HL-60 (cell line): Measurements from ENCODE around the gene CALML3.

Experiments
- DNase-seq, 2 experiments: peaks; one replicate each; pipeline ENCODE4 v3.0.0-alpha.2; 2010 to 2020; ENCODE audit warnings: low read depth in 1 of 2, low spot score in 1 of 2
- H3K27ac ChIP-seq: fragments of 250-450 bp; sonication (Bioruptor Pico); replicated peaks from 2 replicates; pipeline ENCODE4 v1.5.1; 2020; ENCODE audit warnings: mild to moderate bottlenecking, moderate library complexity
- H3K27me3 ChIP-seq: fragments of 250-450 bp; sonication (Bioruptor Pico); 2 replicates; pipeline ENCODE4 v1.5.1; 2021; ENCODE audit warnings: mild to moderate bottlenecking, moderate library complexity; ENCODE audit not compliant: insufficient read depth, poor library complexity, severe bottlenecking
- H3K4me3 ChIP-seq: replicated peaks from 2 replicates; pipeline ENCODE4 v1.5.1; 2011; ENCODE audit warnings: mild to moderate bottlenecking, control low read depth, low read length; ENCODE audit not compliant: insufficient read depth
- GABPA ChIP-seq: IDR thresholded peaks from 2 replicates; pipeline ENCODE4 v1.6.1; 2012; ENCODE audit warnings: low read depth
- POLR2AphosphoS5 ChIP-seq: IDR thresholded peaks from 2 replicates; pipeline ENCODE4 v1.6.1; 2012; ENCODE audit warnings: low read depth
- SPI1 ChIP-seq: IDR thresholded peaks from 2 replicates; pipeline ENCODE4 v1.6.1; 2012; ENCODE audit warnings: low read depth, mild to moderate bottlenecking, borderline replicate concordance
- TF ChIP-seq, protein P1 (sequence below): IDR thresholded peaks from one replicate; pipeline ENCODE4 v1.5.1; 2011; ENCODE audit warnings: low read length, control low read depth, inconsistent platforms; ENCODE audit not compliant: insufficient read depth
- TF ChIP-seq, protein P2 (sequence below): IDR thresholded peaks from 2 replicates; pipeline ENCODE4 v1.6.1; 2012; ENCODE audit warnings: low read depth; ENCODE audit not compliant: insufficient replicate concordance

The CALML3 gene

DNA sequence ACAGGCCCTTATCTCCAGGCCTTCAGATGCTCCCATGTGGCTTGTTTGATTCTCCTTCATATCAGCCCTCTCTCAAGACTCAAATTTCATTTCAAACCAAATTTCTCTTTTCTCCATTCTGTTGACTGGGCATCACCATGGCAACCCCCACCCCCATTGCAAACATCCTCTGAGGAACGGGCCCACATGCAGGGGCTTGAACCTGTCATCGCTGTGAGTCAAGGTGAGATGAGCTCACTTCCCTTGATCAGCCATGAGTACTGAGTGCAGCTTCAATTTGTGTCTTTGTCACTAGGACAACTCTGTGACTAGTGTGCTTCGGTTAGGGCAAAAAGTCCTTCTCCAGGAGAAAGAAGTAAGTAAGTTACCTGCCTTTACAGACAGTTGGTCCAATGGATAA, 41.9 kb downstream of the CALML3 start:
- TF ChIP-seq SPI1 (no peak), GABPA (no peak)
- DNase-seq, result no peak
- Histone ChIP-seq H3K27me3 (no peaks in the 10 kb centered on the region), H3K4me3 (no peak overlapping the region), H3K27ac (no peak overlapping the region)

DNA sequence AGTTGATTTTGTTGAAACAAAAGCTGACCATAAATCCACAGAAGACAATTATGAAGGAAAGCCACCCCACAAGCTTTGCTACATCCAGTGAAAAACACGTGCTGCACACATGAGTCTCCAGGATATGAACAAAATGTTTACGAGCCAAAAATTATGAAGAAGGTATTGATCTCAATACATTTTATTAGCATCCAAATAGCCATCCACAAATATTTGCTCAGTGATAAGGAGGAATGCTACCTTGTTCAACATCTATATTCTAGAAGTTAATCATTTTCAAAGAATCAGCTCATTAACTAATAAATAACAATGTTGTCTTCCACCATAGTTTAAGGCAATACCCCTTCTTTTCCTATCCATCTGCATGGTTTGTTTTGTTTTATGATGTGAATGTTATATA, 42.7 kb downstream of the CALML3 start:
- no peaks in the 10 kb centered on the region for H3K27me3 ChIP-seq
- no peak overlapping the region for H3K27ac ChIP-seq
- no peak for DNase-seq
- TF ChIP-seq, protein P1, sequence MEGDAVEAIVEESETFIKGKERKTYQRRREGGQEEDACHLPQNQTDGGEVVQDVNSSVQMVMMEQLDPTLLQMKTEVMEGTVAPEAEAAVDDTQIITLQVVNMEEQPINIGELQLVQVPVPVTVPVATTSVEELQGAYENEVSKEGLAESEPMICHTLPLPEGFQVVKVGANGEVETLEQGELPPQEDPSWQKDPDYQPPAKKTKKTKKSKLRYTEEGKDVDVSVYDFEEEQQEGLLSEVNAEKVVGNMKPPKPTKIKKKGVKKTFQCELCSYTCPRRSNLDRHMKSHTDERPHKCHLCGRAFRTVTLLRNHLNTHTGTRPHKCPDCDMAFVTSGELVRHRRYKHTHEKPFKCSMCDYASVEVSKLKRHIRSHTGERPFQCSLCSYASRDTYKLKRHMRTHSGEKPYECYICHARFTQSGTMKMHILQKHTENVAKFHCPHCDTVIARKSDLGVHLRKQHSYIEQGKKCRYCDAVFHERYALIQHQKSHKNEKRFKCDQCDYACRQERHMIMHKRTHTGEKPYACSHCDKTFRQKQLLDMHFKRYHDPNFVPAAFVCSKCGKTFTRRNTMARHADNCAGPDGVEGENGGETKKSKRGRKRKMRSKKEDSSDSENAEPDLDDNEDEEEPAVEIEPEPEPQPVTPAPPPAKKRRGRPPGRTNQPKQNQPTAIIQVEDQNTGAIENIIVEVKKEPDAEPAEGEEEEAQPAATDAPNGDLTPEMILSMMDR, result no peak
- TF ChIP-seq, protein P2, sequence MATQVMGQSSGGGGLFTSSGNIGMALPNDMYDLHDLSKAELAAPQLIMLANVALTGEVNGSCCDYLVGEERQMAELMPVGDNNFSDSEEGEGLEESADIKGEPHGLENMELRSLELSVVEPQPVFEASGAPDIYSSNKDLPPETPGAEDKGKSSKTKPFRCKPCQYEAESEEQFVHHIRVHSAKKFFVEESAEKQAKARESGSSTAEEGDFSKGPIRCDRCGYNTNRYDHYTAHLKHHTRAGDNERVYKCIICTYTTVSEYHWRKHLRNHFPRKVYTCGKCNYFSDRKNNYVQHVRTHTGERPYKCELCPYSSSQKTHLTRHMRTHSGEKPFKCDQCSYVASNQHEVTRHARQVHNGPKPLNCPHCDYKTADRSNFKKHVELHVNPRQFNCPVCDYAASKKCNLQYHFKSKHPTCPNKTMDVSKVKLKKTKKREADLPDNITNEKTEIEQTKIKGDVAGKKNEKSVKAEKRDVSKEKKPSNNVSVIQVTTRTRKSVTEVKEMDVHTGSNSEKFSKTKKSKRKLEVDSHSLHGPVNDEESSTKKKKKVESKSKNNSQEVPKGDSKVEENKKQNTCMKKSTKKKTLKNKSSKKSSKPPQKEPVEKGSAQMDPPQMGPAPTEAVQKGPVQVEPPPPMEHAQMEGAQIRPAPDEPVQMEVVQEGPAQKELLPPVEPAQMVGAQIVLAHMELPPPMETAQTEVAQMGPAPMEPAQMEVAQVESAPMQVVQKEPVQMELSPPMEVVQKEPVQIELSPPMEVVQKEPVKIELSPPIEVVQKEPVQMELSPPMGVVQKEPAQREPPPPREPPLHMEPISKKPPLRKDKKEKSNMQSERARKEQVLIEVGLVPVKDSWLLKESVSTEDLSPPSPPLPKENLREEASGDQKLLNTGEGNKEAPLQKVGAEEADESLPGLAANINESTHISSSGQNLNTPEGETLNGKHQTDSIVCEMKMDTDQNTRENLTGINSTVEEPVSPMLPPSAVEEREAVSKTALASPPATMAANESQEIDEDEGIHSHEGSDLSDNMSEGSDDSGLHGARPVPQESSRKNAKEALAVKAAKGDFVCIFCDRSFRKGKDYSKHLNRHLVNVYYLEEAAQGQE, result no peak
- TF ChIP-seq SPI1 (no peak), POLR2AphosphoS5 (no peak), GABPA (no peak)
- H3K4me3 ChIP-seq, result no peak overlapping the region

DNA sequence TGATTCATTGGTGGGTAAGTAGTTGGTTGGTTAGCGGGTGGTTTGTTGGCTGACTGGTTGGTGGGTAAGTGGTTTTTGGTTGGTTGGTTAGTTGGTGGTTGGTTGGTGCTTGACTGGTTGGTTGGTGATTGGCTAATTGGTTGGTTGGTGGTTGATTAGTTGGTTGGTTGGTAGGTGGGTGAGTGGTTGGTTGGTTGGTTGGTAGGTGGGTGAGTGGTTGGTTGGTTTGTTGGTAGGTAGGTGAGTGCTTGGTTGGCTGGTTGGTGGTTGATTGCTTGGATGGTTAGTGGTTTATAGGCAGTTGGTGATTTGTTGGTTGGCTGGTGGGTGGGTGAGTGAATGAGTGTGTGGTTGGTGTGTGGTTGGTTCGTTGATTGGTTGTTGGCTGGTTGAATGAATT, 44.2 kb downstream of the CALML3 start:
- Histone ChIP-seq H3K27ac (no peak overlapping the region), H3K4me3 (no peak overlapping the region), H3K27me3 (no peaks in the 10 kb centered on the region)
- DNase-seq, result no peak
- TF ChIP-seq GABPA (no peak), SPI1 (no peak), POLR2AphosphoS5 (no peak)
- TF ChIP-seq, protein P1, result no peak
- TF ChIP-seq, protein P2, result no peak

GRCh38 chr10:5569568-5569967, 44.8 kb downstream of the CALML3 start:
- H3K27me3 ChIP-seq, result no peaks in the 10 kb centered on the region
- TF ChIP-seq, protein P1, result no peak
- TF ChIP-seq POLR2AphosphoS5, result no peak
- no peak for DNase-seq
- no peak overlapping the region for H3K27ac ChIP-seq
- no peak overlapping the region for H3K4me3 ChIP-seq
